Tibial nerve (tissue), 4 donors: ENCODE data around the gene OR52M1. TPM values are rescaled to one million over a fixed set of nuclear protein-coding genes. Genes with fewer than 3 reads are reported as not detected.

ENCODE experiments used
- DNase-seq, 2 donors: peaks; one replicate each; pipeline ENCODE4 v3.0.0-alpha.2; 2019; ENCODE audit warnings: low spot score in 2 of 2
- H3K27ac ChIP-seq, 4 donors: fragments of 200-600 bp; sonication (generic) in 3 of 4; one replicate each; pipeline ENCODE4 v1.5.1; 2017 to 2019; ENCODE audit warnings: mild to moderate bottlenecking in 1 of 4
- H3K27me3 ChIP-seq, 2 donors: fragments of 200-600 bp; sonication (generic) in 1 of 2; one replicate each; pipeline versions ENCODE4 v1.5.1 to v1.6.0; 2017 to 2019
- H3K36me3 ChIP-seq, 3 donors: fragments of 200-600 bp; sonication (generic); one replicate each; pipeline ENCODE4 v1.5.1; 2018 to 2019
- H3K4me1 ChIP-seq, 4 donors: fragments of 200-600 bp; sonication (generic) in 3 of 4; one replicate each; pipeline ENCODE4 v1.5.1; 2017 to 2019
- H3K4me3 ChIP-seq, 4 donors: fragments of 200-600 bp; sonication (generic) in 3 of 4; one replicate each; pipeline ENCODE4 v1.5.1; 2017 to 2019; ENCODE audit warnings: mild to moderate bottlenecking in 1 of 4, moderate library complexity in 1 of 4
- H3K9me3 ChIP-seq, 4 donors: fragments of 200-600 bp; sonication (generic) in 3 of 4; one replicate each; pipeline ENCODE4 v1.5.1; 2017 to 2019
- EP300 ChIP-seq, 2 donors: sonication (generic); formaldehyde crosslinking; IDR thresholded peaks; one replicate each; pipeline ENCODE4 v1.6.1; 2017; ENCODE audit warnings: antibody characterized with exemption in 2 of 2, mild to moderate bottlenecking in 1 of 2
- POLR2A ChIP-seq, 2 donors: fragments of 450-650 bp; IDR thresholded peaks; one replicate each; pipeline ENCODE4 v1.6.1; 2017; ENCODE audit warnings: antibody characterized with exemption in 2 of 2, mild to moderate bottlenecking in 2 of 2, moderate library complexity in 2 of 2
- WGBS, 2 donors: methylation state at CpG; one replicate each; pipeline ENCODE4 v1.1.5; 2018; 5-methylcytosine and 5-hydroxymethylcytosine counted together
- total RNA-seq, 4 donors: library from RNA; depleted of rRNA; stranded (reverse); fragments of >200 nt; gene quantifications; one replicate each; pipeline ENCODE4 v1.1.0, GENCODE V29; 2016
- TF ChIP-seq, protein P1 (sequence below), 5 experiments: fragments of 200-600 bp in 3 of 5; fragments of 450-650 bp in 2 of 5; sonication (generic) in 3 of 5; IDR thresholded peaks; one replicate each; pipeline ENCODE4 v1.5.1; 2016 to 2019; ENCODE audit warnings: antibody characterized with exemption in 5 of 5, mild to moderate bottlenecking in 3 of 5, moderate library complexity in 2 of 5

The OR52M1 gene
- total RNA-seq, 4 donors from 2014 or later = not detected

DNA sequence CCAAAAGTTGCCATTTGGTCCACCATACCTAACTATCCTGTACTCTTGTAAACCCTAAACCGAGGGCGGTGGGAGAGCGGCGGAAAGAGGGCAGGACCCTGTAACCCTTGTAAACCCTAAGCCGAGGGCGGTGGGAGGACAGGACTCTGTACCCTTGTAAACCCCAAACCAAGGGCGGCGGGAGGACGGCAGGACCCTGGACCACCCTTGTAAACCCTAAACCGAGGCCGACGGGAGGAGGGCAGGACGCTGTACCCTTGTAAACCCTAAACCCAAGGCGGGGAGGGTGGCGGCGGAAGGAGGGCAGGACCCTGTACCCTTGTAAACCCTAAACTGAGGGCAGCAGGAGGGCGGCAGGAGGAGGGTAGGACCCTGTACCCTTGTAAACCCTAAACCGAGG is 24.1 kb downstream of the OR52M1 start:
- DNase-seq = no peak
- Histone ChIP-seq H3K27ac (no peak overlapping the region), H3K27me3 (no peaks in the 10 kb centered on the region), H3K4me3 (no peak overlapping the region), H3K36me3 (no peaks in the 10 kb centered on the region), H3K9me3 (peaks cover 0 to 2% (median 0%) of the 10 kb centered on the region in 4 donors), H3K4me1 (no peaks in the 10 kb centered on the region)
- 90 to 92% methylated on average over 18 of the region's 18 CpGs for WGBS, 2 donors
- TF ChIP-seq POLR2A (IDR thresholded peaks at IDR 0.05) (no peak), EP300 (IDR thresholded peaks at IDR 0.05) (no peak)
- TF ChIP-seq, protein P1, sequence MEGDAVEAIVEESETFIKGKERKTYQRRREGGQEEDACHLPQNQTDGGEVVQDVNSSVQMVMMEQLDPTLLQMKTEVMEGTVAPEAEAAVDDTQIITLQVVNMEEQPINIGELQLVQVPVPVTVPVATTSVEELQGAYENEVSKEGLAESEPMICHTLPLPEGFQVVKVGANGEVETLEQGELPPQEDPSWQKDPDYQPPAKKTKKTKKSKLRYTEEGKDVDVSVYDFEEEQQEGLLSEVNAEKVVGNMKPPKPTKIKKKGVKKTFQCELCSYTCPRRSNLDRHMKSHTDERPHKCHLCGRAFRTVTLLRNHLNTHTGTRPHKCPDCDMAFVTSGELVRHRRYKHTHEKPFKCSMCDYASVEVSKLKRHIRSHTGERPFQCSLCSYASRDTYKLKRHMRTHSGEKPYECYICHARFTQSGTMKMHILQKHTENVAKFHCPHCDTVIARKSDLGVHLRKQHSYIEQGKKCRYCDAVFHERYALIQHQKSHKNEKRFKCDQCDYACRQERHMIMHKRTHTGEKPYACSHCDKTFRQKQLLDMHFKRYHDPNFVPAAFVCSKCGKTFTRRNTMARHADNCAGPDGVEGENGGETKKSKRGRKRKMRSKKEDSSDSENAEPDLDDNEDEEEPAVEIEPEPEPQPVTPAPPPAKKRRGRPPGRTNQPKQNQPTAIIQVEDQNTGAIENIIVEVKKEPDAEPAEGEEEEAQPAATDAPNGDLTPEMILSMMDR (IDR thresholded peaks at IDR 0.05) = no peak

- 54 to 61% methylated on average over 3 of the region's 3 CpGs for WGBS, 2 donors
- TF ChIP-seq, protein P1 (IDR thresholded peaks at IDR 0.05) = no peak
- TF ChIP-seq EP300 (IDR thresholded peaks at IDR 0.05) (no peak), POLR2A (IDR thresholded peaks at IDR 0.05) (no peak)
- no peaks in the 10 kb centered on the region for H3K36me3 ChIP-seq
- H3K27me3 ChIP-seq = no peaks in the 10 kb centered on the region
- no peak overlapping the region for H3K4me3 ChIP-seq
- no peaks in the 10 kb centered on the region for H3K9me3 ChIP-seq
- no peaks in the 10 kb centered on the region for H3K4me1 ChIP-seq
- DNase-seq = no peak
- H3K27ac ChIP-seq = no peak overlapping the region
Measured at GRCh38 chr11:4576880-4577279, 31.9 kb downstream of the OR52M1 start.

DNA sequence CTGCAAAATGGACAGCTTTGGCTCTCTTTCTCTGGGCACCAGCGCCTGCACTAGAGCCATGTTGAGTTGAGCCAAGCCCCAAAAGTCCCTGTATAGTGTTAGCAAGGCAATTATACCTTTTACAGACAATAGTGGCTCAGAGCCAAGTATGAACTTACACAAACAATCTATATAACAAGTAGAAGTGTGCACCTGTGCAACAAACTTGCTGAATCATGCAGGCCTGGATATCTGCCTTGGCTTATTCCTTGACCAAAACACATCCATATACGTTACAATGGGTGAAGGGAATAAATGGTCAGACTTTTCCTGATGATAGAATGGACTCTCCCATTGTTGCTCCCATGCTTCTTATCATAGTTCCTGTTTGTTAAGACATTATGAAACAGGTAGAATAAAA is 32.8 kb downstream of the OR52M1 start:
- Histone ChIP-seq H3K27ac (no peak overlapping the region), H3K4me3 (no peak overlapping the region), H3K4me1 (no peaks in the 10 kb centered on the region), H3K36me3 (no peaks in the 10 kb centered on the region), H3K9me3 (no peaks in the 10 kb centered on the region), H3K27me3 (no peaks in the 10 kb centered on the region)
- WGBS, 2 donors = 66 to 78% methylated on average over 2 of the region's 2 CpGs
- no peak for TF ChIP-seq POLR2A (IDR thresholded peaks at IDR 0.05)
- DNase-seq = no peak

GRCh38 chr11:4578624-4579023 is 33.6 kb downstream of the OR52M1 start:
- WGBS, 2 donors = 78 to 84% methylated on average over 6 of the region's 6 CpGs
- H3K27ac ChIP-seq = no peak overlapping the region
- no peaks in the 10 kb centered on the region for H3K36me3 ChIP-seq
- TF ChIP-seq, protein P1 (IDR thresholded peaks at IDR 0.05) = no peak
- TF ChIP-seq EP300 (IDR thresholded peaks at IDR 0.05) (no peak), POLR2A (IDR thresholded peaks at IDR 0.05) (no peak)
- H3K9me3 ChIP-seq = no peaks in the 10 kb centered on the region
- no peaks in the 10 kb centered on the region for H3K27me3 ChIP-seq
- H3K4me1 ChIP-seq = no peaks in the 10 kb centered on the region
- no peak overlapping the region for H3K4me3 ChIP-seq
- no peak for DNase-seq

- TF ChIP-seq POLR2A (IDR thresholded peaks at IDR 0.05) = no peak
- TF ChIP-seq, protein P1 (IDR thresholded peaks at IDR 0.05) = no peak
- TF ChIP-seq EP300 (IDR thresholded peaks at IDR 0.05) = no peak
- WGBS, 2 donors = 79 to 81% methylated on average over 1 of the region's 1 CpG
Measured at GRCh38 chr11:4580124-4580523, 35.1 kb downstream of the OR52M1 start.

DNA sequence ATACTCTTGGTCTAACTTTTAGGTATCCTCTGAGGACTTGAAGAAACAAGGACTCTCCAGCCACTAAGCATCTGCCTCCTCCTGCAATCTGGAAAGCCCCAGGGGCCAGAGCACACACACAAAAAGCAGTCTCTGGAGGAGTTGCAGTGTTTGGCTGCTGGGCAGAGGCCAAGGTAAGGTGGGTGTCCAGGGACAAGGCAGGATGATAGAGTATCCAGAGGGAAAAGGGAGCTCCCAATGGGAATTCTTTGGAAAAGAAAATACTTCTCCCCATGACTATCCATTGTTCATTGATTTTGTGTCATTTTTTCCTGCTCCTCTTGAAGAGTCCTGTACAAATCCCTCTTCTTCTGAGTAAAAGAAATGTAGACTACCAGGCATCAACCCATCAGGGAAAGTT is 36.5 kb downstream of the OR52M1 start, which contains the start of gene OR52I2:
TSS of gene OR52I2 (plus strand) at position 301 of the 400 bp plus-strand sequence.
- Histone ChIP-seq H3K9me3 (no peaks in the 10 kb centered on the region), H3K4me3 (no peak within 1 kb of the TSS), H3K4me1 (no peaks in the 10 kb centered on the region), H3K36me3 (no peaks in the 10 kb centered on the region), H3K27ac (no peak within 1 kb of the TSS), H3K27me3 (no peaks in the 10 kb centered on the region)
- DNase-seq = no peak
- TF ChIP-seq, protein P1 (IDR thresholded peaks at IDR 0.05) = no peak
- no peak for TF ChIP-seq EP300 (IDR thresholded peaks at IDR 0.05)
- TF ChIP-seq POLR2A (IDR thresholded peaks at IDR 0.05) = no peak

More at GRCh38 chr11:4580124-4580523, 35.1 kb downstream of the OR52M1 start:
- Histone ChIP-seq H3K27ac (no peak overlapping the region), H3K36me3 (no peaks in the 10 kb centered on the region), H3K4me1 (no peaks in the 10 kb centered on the region), H3K27me3 (no peaks in the 10 kb centered on the region), H3K9me3 (no peaks in the 10 kb centered on the region), H3K4me3 (no peak overlapping the region)
- DNase-seq = no peak
